Measurements from ENCODE around the gene TEX35.
"Not testable (repeated sequence)": the region's sequence is repeated elsewhere in the genome, so short reads cannot be mapped to it uniquely, and the experiment has no call there.

The TEX35 gene

DNA sequence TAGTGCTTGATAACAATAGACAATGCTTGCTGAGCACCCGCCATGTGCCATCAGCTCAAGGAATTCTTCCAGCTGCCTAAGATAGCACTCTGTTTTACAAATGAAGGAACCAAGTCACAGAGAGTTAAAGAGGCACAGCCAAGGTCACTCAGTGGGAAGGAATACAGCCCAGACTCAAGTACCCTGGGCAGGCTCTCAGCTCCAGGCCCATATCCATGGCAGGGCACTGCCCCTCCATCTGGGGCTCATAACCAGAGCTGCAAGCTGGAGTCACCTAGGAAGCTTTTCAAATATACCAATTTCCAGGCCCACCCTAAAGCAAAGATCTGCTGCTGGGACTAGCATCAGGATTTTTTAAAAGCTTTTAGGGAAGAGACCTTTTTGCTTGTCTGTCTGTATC, 17.8 kb upstream of the TEX35 start:
- DNase-seq (ENCODE audit: low spot score), result no peak

DNA sequence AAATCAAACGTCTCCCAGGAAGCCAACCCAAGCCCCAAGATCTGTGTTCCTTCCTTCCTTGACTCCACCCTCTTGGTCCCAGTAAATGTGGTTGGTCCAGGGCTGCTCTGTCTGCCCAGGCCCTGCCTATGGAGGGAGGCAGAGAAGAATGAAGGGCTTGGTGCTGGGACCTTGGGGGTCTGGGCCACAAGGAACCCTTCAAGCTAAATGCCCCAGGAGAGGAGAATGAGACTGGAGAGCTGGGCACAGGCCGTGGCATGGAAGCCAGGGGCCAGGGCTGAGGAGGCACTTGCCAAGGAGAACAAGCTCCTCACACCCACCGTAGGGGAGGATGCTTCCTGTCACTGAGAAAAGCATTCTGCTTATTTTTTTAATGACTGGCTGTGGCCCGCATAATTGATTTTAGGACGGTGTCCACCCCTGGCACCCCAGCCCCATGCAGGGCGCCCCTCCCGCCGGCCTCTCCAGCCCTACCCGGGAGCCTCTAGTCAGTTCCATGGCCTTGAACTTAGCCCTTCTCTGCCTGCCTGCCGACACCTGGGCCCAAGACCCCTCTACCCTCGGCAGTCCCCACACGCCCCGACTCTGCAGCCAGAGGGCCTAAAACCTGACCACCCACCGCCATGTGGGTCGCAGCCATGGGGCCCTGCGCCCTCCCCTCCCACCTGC, 17.0 kb upstream of the TEX35 start:
- no peak for DNase-seq (ENCODE audit: low spot score)

DNA sequence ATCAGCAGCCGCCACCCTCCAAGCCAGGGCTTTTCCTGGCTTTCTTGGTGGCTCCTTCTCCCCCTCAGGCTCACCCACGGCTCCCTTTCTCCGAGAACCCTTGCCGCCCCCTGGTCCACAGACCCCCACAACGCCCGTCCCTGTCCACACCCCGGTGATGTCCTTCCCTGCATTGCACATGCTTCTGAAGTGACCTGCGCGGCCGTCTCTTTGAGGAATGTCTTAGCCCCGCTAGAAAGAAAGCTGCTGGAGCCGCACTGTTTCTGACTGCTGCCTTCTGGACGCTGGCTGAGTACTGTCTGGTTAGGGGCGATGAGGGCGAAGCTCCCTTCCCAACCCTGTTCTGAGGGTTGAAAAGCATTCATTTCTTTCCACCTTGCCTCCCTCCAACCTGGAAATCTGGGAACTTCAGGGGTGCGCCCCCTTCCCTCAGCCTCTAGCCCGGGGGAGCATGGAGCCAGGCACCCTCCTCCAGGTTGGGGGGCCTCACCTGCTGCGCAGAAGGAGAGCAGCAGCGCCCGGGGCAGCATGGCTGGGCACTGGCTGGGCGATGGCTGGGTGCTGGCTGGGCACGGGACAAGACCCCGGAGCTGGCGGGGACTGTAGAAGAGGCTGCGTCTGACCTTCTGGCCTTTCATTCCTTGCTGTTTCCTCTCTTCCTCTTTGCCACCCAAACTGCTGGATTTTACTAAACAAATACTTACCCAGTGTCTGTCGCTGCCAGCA, 16.3 kb upstream of the TEX35 start, which contains the start of gene CLEC20A:
TSS of gene CLEC20A (minus strand) at position 555 of the 726 bp plus-strand sequence. CDS start at position 530, 25 bp downstream.
- DNase-seq (ENCODE audit: low spot score), result no peak

DNA sequence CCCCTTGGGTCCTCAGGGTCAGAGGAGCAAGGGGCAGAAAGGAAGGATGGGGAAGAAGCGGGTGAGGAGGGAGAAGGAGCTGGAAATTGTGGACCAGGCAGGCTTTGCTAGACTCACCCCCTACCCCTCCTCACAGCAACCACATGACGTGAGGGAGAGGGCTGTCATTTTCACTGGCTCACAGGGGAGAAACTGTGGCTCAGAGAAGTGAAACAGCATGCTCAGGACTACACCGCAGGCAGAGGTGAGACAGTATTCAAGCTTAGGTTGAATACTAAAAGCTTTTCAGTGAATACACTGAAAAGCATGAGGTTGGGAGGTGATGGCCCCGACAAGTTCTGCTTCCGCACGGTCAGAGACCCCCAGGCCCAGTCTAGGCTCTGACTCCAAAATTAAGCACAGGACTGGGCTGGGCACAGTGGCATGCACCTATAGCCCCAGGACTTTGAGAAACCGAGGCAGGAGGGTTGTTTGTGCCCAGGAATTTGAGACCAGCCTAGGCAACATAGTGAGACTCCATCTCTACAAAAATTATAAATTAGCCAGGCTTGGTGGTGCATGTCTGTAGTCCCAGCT, 14.9 kb upstream of the TEX35 start:
- DNase-seq (ENCODE audit: low spot score), result no peak

DNA sequence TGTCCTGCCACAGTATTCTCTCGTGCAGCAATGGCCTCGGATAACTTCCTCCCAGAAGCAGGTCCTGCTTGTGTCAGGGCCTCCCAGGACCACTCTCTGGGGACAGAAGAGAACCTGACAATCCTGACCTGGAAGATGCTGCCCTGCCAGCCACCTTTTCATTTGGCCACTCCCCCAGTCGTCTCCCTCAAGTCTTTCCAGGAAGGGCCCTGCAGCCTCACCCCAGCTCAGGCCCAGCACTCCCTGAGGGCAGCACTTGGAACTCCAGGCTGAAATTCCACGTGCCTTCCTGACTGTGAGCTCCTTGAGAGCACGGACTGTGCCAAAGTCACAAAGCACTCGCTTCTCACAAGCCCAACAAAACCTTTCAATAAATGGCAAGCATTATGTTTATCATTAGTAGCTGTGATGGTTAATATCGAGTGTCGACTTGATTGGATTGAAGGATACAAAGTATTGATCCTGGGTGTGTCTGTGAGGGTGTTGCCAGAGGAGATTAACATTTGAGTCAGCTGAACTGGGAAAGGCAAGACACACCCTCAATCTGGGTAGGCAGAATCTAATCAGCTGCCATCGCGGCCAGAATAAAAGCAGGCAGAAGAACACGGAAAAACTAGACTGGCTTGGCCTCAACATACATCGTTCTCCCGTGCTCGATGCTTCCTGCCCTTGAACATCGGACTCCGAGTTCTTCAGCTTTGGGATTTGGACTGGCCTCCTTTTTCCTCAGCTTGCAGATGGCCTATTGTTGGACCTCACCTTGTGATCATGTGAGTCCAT, 13.8 kb upstream of the TEX35 start:
- DNase-seq (ENCODE audit: low spot score), result no peak

DNA sequence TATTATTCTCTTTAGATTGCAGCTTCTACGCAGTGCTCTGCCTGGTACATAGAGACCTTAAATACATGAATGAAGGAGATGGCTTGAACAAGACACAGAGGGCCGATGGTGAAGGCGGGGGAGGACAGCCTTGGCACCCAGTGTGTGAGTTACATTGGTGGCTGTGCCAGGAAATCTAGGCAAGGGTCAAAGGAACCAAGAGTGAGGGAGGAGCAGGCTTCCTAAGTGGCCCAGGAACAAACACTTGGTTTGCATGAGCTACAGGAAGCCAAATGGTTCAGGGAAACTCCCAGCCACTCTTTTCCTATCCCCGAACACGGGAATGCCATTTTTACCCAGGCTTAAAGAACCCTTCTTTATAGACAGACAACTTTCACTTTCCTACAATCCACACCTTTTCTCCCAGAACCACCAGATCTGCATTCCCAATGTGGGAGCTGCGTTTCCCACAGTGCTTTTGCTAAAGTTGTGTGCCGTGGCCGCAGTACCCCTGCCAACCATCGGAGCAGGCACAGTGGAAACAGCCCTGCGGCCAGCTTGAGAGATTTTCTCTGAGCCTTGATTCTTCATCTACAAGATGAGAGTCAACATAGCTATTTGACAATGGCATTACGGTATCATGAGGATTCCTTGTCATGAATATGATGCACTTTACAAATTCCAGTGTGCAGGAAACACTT, 12.7 kb upstream of the TEX35 start:
- DNase-seq (ENCODE audit: low spot score), result no peak

DNA sequence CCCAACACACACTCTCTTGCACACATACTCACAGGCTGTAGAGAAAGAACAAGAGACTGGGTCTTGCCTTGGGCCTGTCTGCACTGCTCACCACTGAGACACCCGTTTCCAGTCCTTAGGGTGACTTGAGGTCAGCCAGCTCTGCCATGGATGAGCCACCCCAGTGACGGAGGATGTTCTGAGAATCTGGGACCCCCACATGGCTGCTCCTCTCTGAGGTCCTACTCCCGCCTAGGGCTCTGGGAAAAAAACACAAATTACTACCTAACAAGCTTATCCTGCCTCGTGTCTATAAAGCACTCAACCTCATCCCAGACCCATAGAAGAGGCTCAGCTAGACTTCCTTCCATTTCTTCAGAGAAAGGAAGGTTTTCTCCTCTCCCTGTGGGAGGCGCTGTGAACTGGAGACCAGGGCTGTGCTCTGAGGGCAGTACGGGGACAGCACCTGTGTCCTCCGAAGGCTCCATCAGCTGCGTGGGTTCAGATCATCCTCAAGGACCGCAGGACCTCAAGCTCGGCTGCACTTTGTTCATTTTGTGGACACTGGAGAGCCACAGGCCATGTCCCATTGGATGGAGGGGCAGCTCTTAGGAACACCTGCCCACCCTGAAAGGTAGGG, 11.9 kb upstream of the TEX35 start:
- DNase-seq (ENCODE audit: low spot score), result no peak

DNA sequence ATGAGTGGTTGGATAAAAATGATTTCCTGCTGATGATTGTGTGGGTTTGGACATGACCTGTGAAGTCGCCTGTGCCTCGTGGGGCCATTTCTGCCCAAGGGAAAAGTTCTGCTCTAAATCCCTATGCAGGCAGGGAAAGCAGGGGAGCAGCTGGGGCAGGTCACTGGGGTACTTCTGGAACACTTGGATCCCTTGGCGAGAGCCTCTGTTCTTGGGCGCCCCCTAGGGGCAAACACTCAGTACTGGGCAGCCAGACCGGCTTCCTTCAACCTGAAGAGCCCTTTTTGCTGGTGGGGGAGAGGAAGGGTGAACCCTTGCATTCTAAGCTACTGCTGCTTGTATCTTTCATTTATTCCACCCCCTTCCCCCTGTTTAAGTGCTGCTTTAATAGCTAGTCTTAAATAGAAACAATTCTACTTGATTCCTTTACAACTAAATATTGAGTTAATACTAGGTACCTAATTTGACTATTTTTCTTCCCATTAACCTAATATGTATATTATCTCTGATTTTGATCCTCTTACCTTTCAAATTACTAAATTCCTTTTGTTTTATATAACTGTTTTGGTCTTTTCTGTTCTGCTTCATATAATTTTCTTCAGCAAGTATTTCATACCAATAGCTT, 11.1 kb upstream of the TEX35 start:
- DNase-seq (ENCODE audit: low spot score), result peak; percentile 61

DNA sequence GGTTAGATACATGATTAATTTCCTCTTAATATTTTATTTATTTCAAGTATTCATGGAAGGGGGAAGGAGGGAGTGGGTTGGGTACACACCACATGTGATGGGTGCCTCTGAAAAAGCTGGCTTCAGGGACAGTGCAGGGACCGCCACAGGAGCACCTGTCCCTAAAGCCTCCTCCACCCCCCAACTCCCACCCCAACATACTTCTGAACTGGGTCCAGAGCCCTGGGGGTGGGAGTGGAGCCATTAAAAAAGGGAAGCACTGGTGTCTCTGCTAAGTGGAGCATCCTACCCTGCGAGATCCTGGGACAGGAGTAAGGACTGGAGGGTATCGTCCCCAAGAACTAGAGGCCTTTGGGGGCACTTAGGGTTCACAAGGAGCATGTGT, 10.6 kb upstream of the TEX35 start:
- no peak for DNase-seq (ENCODE audit: low spot score)

DNA sequence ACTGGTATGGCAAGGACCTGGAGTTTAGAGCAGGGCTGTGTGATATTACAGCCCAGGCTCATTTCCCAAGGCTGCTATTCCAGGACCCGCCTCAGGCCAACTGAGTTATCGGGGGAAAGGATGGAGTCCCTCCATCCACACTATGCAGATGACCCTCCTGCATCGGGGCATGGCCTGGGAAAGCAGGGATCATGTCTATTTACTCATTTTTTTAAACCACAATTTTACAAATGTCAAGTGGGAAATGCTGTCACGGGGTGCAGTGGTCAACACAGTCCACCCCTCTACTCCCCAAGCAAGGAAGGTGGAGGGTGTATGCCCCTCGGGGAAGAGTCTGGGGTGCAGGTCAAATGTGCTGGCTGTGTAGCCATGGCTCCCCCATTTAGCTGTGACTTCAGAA, 10.1 kb upstream of the TEX35 start:
- DNase-seq (ENCODE audit: low spot score), result no peak

DNA sequence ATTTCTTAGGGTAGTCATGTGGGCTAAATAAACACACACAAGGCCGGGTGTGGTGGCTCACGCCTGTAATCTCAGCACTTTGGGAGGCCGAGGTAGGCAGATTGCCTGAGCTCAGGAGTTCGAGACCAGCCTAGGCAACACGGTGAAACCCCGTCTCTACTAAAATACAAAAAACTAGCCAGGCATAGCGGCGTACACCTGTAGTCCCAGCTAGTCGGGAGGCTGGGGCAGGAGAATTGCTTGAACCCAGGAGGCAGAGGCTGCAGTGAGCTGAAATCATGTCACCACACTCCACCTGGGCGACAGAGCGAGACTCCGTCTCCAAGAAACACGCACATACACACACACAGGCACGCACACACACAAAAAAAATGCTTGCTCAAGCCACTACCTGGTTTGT, 9.6 kb upstream of the TEX35 start:
- DNase-seq (ENCODE audit: low spot score), result not testable (repeated sequence)

DNA sequence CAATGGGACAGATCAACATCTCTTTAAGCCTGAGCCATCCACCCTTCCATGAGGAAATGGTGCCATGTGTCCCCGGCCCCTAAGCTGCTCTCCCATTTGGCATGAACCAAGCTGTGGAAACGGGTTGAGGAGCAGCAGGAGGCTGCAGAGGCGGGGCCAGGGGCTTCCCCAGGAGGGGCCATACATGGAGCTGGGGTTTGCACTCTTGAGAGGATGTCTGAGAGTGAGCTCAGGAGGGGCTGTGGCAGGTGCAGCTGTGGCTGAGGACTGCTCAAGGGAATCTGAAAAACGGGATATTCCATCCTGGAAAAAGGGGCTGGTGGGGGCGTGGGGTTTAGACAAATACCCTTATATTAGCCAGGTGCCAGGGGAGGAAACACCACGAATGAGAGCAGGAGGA, 9.1 kb upstream of the TEX35 start:
- DNase-seq (ENCODE audit: low spot score), result no peak

DNA sequence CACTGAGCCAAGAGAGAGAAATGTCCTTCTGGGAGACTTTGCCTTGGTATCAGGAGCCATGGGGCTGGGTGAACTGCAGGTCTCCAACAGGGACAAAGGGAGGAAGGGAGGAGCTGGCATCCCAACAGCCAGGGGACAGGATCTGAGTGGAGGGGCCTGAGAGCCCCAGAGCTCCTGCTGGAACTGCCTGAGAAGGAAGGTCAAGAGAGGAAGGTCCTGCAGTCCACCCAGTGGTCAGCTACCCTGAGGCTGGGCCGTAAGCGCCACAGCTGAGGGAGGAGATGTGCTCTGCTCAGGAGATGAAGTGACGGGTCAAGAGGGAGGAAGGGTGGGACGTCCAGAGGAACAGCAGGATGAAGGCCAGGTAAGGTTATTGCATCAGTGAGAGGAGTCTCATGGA, 8.6 kb upstream of the TEX35 start:
- DNase-seq (ENCODE audit: low spot score), result no peak

DNA sequence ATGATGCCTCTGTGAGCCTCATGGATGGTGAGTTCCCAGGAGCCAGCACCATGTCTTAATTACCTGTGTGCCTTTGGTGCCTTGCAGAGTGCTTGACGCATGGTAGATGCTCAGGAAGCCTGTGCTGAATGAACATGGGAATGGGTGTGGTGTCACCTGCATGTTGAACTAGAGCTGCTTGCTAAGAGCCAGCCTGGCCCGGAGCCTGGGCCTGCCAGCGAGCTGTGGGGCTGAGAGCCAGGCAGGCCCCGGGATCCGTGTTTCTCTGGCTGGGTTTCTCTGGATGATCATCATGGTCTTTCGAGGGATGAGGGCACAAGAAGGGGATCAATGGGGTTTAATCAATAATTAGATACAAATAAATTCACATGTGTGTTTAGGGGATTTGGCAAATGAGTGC, 6.7 kb upstream of the TEX35 start:
- DNase-seq (ENCODE audit: low spot score), result no peak

DNA sequence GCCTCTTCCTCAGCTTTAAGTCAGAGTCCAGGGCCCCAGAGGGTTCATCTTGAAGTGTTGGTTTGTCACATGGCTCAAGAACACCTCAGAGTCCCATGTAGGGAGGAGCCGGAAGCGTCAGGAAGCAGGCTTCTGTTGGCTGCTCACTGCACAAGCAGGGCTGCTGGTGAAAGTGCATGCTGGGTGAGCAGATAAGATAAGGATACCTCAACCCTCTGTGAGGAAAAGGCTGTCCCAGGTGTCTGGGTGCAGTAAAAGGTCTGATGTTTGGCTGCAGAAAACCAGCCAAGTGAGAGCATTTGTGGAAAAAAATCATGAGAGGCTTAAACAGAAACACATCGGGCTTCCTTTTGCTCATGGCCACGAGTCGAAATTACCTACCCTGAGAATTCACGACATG, 6.2 kb upstream of the TEX35 start:
- DNase-seq (ENCODE audit: low spot score), result no peak

DNA sequence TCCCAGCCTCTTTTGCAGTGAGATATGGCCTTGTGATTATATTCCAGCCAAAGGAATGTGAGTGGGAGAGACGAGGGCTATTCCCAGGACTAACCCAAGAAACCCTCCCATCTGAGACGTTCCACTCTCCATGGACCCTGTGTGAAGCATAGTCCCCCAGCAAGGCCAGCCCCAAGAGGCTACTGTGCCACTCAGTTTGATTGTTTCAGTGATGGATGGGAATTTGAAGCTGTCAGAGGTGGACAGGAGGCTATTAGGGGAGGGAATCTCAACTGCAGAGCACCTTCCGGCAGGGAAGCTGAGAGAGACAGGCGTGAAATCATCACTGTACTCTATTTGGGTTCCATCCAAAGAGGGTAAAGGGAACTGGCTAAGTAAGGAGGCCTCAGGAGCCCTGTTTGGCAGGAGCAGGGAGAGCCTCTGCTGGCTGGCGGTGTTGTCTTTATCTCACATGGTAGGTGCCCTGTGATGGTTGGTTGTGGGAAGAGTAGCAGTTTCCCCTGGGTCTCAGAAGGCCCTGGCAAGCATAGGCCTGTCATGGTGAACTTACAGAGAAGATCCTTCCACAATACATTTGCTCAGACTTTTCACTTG, 3.4 kb upstream of the TEX35 start:
- DNase-seq (ENCODE audit: low spot score), result no peak

DNA sequence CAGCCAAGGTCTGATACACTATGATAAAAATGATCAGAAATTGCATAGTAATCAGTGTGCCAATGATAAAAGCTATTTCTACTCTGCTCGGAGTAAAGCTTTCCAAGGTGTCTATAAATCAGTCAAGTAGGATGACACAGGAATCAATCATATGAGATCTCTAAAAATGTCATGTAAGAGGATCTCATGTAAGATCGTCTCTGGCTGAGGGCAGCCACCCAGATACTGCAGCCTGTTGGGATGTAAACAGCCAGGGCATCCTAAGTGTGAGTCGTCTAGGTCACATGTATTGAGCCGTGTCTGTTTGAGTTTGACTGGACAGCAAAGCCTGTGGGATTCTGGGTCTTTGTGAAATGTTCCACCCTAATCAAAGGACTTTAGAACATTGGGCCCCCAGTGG, 2.8 kb upstream of the TEX35 start:
- DNase-seq (ENCODE audit: low spot score), result no peak

DNA sequence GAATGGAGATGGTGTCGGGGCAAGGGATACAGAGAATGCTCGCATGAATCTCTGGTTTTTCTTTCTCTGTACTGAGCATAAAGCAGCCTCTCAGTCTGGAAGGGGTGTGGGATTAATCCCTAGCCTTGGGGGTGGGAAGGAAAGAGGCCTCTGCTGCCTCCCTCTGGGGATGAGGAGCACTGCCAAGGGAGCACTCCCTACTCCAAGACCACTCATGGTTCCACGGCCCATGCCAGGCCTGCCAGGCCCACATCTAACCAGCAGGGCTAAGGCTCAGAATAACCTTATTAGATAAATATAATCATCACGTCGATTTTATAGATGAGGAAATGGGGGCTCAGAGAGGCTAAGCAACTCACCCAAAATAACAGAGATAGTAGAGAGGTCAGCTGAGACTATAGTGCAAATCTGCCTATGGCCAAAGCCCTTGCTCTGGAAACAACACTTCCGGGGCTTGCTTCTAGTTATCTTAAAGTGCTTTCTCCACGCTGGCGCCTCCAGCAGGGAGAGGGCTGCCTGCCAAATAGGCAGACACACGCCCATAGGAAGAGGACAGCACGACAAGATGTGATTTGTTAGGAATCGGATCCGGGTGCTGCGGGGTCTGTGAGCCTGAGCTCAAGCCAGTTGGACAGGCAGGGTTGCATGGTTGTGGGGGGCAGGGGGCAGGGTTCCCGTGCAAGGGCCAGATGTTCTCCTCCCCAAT, 522 bp downstream of the TEX35 start:
- no peak for DNase-seq (ENCODE audit: low spot score)

DNA sequence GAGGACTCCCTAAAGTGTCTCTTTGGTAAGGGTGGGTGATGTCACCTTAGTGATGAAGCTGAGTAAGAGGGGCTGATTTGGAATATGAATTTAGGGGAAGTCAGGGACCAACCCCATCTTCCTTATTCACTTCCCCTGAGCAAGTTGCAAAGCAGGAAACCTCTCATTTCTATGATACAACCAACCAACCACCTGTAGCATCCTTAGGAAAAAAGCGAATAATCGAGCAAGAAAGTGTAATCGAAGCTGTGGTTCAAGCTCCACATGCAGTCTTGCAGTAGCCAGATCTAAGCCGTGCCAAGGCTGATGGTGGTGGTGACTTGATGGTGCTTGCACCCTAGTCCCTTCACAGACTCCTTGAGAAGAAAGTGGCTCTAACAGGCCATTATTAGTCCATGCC, 3.2 kb downstream of the TEX35 start:
- DNase-seq (ENCODE audit: low spot score), result no peak

DNA sequence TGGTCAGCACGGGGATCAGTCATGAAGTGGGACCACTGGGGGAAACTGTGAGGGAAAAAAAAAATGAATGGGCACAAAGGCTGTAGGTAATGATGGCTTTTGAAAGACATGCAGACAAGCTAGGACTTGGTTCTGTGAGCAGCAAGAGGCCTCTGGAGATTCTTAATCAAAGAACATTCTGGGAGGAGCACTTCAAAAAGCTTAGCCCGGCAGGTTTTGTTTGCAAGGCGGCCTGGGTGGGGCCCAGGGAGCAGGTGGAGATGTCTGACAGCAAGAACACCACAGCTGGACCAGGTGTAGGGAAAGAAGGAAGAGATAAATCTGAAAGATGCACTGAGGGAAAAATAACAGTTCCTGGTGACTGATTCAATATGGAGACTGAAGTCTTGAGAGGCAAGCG, 6.0 kb downstream of the TEX35 start:
- DNase-seq (ENCODE audit: low spot score), result no peak
